GM21423 (cell line): ENCODE data around the gene MYO5B.
"Not testable (repeated sequence)": the region's sequence is repeated elsewhere in the genome, so short reads cannot be mapped to it uniquely, and the experiment has no call there.

ENCODE experiments used
- ATAC-seq: cut with Tn5 transposase; IDR thresholded peaks from one replicate; pipeline ENCODE4 v1.9.1; 2021; ENCODE audit warnings: mild to moderate bottlenecking, moderate library complexity; ENCODE audit not compliant: unreplicated experiment

MYO5B gene

DNA sequence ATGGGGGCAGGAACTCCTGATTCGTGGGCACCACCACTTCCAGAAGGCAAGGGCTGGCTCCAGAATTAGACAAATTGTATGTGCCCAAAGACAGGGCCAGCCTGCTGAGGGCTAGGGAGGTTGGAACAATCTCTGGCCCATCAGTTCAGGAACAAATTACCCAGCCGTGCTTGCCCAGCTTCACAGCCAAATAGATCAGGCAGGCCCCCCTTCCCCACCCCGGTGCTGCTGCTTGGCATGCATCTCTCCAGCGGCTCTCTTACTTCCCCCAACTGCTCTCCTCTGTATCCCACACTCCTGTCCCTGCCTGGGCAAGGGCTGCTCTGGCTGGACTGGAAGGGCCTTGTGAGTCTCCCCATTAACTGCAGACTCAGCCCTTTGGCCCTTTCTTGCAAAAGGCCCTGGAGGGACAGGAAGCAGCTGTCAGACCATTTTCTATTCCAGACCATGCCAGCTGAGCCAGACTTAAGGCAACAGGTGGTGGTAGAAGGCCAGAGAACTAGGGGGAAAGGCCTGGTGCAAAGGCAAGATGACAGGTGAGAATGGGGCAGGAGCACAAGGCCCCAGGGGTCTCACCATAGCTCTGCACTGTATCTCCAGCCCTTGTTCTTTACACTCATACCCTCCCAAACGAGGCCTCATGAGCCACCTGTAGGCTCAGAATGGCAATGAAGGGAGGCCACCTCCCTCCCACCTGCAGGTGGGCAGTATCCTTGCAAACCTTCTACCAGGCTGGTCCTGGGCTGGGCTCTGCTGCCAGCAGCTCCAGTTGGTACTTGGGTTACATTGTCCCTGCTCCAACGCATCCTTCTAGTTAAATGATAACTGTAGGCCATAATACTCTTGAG lies 350.9 kb downstream of the MYO5B start:
- no peak for ATAC-seq

DNA sequence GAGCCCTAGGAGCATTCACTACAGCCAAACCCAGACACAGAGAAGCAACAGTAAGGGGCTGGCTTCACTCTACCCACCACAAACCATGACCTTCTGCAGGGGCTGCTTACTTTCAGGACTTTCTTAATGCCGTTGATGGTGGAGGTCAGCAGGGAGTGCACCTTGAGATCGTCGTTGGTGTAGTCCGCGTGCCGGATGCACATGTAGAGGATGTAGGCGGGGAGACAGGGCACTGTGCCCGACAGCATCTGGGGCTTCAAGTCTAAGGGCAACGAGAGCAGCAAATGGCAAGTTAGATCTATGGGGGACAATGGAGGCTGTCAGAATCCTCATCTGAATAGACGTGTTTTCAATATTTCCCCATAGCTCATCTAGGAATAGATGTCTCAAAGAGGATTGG lies 351.8 kb downstream of the MYO5B start:
- ATAC-seq, result no peak

DNA sequence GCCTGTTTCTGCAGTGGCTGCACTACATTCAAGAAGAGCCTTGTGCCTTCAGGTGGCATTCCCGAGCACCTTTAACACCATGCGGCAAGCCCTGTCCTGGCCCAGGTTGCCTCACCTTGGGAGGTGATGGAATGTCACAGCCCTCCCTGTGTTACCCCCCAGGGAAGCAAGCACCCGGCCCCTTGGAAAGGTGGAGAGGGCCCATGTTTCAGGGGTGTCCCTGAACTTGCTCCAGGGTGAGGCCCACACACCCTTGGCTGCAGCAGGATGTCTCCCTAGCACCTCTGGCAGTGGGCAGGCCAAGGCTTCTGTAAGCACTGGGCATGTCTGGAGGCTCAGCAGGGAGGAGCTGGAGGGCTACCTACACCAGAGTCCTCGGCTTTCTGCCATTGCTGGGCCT lies 352.3 kb downstream of the MYO5B start:
- ATAC-seq, result no peak

DNA sequence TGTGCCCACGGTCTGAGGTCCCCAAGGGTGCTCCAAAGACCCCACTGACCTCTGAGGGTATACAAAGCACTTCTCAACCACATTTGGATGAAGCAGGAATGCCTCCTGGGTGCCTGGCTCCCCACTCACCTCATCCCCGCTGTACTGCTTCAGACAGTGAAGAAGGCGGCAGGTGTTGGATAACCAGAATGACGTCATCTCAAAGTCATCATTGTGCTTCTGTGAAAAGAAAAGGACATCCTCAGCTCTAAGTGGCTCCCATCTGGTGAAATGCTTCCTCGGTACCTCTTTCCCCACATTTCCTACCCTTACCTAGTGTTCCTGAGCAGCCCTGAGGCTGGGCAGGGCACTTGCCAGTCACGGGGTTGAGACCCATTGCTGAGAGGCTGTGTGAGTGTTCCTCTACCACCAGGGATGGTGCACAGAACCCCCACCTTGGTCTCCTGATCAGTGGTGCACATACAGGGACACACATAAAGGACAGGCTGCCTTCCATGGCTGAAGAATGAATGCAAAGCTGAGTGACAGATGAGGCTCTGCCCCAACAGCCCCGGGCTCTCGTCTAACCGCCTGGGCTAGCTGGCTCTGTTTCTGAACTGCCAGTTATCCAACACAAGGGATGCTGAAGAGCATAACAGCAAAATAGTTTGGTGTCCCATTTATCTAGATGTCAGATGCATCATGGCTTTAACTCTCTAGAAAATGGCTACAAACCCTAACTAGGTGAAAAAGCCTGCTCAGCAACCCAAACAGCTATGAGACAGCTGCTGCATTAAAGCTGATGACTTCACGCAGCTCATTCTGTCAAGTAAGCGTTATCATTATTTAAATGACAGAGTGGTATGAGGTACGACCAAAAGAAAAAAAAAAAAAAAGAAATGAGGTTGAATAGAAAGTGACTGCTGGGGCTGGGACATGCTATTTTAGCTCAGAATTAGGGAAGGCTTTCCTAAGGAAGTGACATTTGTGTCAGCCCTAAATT lies 353.4 kb downstream of the MYO5B start:
- no peak for ATAC-seq

GRCh38 chr18:49839012-49839411 lies 355.9 kb downstream of the MYO5B start:
- no peak for ATAC-seq

- no peak for ATAC-seq
These were observed 356.6 kb downstream of the MYO5B start for GRCh38 chr18:49838381-49838780.

- ATAC-seq, result no peak
These were observed 357.1 kb downstream of the MYO5B start for GRCh38 chr18:49837889-49838288.

- not testable (repeated sequence) for ATAC-seq
These were observed 357.6 kb downstream of the MYO5B start for GRCh38 chr18:49837316-49837835.

GRCh38 chr18:49835405-49835804 lies 359.5 kb downstream of the MYO5B start:
- ATAC-seq, result no peak

- ATAC-seq, result no peak
These were observed 360.7 kb downstream of the MYO5B start for GRCh38 chr18:49834258-49834657.

DNA sequence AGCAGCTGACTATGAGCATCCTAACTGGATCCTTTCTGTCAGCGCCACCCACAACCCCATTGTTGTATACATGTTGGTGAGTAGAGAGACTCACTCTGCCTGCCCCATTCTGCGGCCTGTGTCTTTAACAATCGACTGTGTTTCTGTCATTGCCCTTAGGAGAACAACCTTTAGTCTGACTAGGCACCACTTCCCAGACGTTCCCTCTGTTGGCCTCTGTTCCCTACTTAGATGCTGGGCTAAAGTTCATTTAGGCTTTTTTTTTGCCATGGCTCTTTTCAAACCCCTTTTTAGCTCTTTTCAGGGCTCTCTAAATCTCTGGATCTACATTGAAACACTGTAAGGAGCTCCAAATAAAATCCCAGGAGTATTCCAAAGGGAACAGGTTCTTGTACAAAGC lies 361.1 kb downstream of the MYO5B start:
- no peak for ATAC-seq

- ATAC-seq, result no peak
These were observed 362.7 kb downstream of the MYO5B start for GRCh38 chr18:49832221-49832647.

DNA sequence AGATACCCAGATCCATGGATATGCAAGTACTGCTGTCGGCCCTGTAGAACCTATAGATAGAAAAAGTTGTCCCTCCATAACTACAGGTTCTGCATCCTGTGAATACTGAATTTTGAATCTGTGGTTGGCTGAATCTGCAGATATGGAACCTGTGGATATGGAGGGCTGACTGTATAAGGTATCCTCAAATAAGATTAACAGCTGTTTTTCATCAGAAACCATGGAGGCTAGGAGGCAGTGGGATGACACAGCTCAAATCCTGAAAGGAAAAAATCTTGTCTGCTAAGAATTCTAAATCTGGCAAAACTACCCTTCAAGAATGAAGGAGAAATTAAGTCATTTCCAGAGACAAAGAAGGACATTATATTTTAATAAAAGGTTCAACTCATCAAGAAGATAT lies 367.0 kb downstream of the MYO5B start:
- no peak for ATAC-seq

DNA sequence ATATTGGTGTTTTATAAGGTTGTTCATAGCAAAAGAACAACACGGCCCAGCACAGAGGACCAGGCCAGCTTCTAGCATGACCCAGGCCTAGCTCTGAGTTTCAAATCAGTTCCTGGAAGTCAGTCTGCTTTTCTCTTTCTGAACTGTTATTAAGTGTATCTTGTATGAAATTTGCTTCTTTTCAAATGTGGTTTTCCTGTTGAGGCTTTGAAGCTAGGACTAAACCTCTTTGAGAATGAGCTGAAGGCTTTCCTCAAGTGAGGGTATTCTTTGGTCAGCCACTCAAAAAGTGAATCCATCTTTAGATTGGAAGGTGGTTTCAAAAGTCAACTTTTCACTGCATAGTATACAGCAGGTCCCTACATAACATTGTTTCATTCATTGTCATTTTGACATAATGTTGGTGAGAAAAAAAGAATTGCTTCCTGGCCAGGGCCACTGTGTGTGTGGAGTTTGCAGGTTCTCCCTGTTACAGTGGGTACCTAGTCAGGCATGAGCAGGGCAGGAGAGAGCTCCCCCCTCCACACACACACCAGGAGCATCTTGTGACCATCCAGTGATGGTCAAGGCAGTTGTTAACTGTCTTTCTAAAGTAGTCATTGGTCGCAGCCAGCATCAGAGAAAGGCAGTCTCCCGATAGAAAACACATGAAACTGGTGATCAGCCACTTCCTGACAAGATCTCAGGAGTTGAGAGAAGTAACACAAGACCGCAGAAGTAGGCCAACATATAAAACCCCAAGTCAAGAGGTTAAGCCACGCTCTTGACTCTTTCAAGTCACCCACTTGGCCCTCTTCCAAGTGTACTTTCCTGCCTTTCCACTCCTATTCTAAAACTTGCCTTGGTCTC lies 374.9 kb downstream of the MYO5B start:
- peak; percentile 81 for ATAC-seq

GRCh38 chr18:49819071-49819662 lies 375.8 kb downstream of the MYO5B start:
- no peak for ATAC-seq

- no peak for ATAC-seq
These were observed 377.0 kb downstream of the MYO5B start for GRCh38 chr18:49817947-49818346.

- no peak for ATAC-seq
These were observed 379.0 kb downstream of the MYO5B start for GRCh38 chr18:49815927-49816326.

GRCh38 chr18:49814147-49814499 lies 380.8 kb downstream of the MYO5B start:
- ATAC-seq, result peak; percentile 18

DNA sequence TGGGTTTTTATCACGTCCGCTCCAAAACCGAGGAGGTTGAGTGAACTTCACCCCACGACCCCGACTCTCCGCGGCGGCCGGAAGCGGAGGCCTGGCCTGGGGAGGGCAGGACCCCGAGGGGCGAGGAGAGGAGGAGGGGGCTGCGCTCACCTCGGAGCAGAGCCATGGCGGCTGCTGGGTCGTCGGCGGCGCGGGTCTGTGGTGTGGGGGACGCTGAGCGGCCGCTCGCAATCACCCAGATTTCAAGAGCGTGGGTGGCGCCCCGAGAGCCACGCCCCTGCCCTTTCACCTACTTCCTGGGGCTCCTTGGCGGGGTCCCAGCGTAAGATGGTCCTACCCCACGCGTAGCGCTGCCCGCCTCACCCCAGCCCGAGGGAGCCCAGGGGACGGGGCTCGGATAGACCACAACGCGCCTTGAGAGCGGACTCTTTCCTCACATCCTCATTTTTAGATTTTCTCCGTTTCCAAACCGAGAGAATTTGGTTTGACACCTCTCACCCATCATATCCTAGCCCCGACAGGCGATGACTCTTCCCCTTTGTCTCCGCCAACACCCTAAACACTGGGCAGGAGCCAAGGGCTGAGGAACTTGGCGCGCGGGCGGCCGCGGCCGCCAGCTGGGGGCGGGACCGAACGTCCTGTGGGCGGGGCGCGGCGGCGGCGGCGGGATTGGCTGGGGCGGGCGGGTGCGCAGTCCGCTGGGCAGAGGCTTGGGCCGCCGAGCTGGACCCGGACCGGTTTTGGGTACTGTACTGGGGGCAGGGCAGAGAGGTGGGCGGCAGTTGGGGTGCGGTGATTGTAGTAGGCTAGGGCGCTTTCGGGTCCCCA lies 381.4 kb downstream of the MYO5B start, which contains the start of gene ACAA2:
TSS of gene ACAA2 (minus strand) at position 215 of the 828 bp plus-strand sequence. CDS start at position 166, 49 bp downstream.
- ATAC-seq, result peak; percentile 77
